HG03432 (cell line): ENCODE measurements around the gene TMEM139.
A peak's percentile ranks its signal among the peaks of the same experiment; 100 is the strongest.

Experiments used
- ATAC-seq: cut with Tn5 transposase; IDR thresholded peaks from one replicate; pipeline ENCODE4 v1.9.1; 2021; ENCODE audit warnings: mild to moderate bottlenecking, moderate library complexity; ENCODE audit not compliant: unreplicated experiment

TMEM139 gene

DNA sequence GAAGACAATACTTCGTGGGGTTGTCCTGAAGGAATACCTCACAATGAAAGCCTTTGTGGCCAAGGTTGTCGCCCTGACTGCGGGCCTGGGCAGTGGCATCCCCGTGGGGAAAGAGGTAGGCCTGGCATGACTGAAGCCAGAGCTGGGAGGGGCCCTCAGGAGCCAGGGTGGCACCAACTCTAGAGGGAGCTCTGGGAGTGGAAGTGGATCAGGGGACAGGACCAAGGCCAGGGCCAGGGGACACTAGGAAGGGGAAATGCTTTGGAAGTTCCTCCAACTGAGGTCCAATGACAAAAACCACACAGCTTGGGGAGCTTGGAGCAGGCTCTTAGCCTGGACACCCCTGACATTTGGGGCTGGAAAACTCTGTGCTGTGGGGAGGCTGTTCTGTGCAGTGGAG, 37.0 kb downstream of the TMEM139 start:
- no peak for ATAC-seq

DNA sequence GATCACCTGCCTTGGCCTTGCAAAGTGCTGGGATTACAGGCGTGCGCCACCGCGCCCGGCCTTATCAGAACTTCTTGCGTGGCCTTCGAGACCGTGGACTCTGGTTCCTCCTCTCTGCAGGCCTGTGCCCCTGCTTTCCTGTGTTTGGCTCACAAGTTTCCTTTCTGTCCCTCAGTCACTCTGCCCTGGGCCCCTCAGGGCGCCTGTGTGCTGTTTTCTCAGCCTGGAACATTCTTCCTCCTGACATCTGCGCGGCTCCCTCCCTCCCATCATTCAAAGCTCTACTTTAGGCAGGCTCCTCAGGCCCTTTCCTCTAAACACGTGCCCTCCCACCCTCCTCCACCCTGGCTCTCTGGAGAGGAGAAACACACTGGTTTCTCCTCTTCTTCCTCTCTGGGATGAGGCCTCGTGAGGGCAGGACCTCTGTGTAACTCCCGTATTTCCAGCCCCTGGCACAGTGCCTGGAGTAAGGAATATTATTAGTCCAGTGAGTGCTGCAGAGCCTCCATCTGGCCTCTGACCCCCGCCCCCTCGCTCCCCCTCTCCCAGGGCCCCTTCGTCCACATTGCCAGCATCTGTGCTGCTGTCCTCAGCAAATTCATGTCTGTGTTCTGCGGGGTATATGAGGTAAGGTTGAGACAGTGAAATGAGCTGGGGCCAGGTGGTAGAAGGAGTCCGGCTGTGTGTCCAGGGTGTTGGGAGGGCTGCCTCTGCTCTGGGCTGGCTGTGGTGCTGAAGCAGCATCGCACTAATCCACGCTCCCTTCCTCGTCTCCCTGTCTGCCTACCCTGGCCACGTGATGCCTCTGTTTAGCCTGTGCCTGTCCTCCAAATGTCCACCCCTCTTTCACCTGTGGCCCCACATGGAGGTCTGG, 38.2 kb downstream of the TMEM139 start:
- ATAC-seq, result no peak

DNA sequence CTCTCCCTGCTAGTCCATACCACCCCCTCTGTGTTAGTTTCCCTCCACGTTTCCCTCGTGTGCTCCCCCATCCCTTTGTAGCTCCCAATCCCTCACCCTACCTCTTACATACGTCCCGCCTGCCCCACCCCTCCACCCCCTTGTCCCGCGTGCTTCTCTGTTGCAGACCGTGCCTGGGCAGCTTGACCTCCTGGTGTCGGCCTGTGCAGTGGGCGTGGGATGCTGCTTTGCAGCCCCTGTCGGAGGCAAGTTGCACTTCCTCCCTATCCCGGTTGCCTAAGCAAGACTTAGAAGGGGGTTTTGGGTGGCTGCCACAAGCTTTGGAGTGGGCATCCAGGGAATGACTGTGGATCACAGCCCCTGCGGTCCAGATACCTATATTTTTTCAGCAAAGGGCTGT, 38.9 kb downstream of the TMEM139 start:
- ATAC-seq, result no peak

DNA sequence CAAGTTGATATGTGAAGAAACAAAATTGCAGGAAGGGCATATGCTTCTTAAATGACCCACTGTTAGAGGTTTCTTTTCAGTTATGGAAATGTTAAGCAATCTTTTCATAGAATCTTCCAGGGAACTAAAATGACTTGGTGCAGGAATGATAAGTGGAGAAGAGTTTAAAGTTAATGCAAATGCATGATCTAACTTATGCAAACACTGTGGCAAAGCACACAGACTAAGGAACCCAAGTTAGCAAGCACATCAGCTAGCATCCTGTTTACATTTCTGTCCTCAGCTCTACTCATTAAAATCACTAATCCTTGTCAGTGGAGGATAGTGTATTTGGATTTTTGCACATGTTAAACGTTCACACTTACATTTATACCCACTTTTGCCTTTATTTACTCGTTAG, 40.5 kb downstream of the TMEM139 start:
- ATAC-seq, result peak; percentile 59

DNA sequence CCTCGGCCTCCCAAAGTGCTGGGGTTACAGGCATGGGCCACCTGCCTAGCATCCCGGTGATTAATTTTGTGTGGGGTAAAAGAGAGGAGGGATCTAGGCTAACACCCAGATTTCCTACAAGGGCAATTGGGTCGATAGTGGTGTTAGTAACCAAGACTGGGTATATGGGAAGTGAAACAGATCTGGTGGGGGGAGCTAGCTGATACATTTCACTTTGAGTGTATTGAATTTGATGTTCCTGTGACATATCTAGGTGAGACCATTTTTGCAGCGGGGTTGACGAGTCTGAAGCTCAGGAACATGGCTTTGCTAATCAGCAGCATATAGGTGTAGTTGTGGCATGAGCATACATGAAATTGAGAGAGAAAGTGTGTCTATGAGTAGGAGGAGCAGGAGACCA, 43.1 kb downstream of the TMEM139 start:
- ATAC-seq, result peak; percentile 59

DNA sequence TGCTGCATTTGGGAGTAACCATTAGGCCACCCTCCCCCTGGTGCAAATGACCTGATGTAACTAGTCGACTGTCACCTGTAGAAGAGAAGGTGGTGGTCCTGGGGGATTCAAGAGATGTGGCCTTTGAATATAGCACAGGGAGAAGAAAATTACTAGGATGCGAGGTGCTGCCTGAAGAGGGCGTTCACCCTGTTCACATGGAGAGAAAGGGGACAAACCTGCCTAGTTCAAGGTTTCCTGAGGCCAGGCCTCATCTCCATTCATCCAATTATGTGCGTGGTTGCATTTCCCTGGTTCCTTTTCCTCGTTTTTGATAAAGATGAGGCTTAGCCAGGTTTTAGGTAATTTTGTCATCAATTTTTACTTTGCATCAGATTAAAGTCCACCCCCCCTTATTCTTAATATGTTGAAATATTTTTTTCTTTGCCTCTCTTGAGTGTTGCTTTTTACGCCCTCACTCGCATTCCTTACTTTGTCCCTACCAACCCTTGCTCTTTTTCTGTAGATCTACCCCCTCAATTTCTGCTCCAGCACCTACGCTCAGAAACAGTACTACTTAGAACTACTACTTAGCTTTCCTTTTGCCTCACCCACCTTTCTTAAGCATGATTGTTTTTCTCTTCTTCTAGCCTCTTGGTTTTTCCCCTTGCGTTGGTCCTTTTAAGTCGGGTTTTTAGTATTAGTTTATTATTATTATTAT, 44.9 kb downstream of the TMEM139 start:
- no peak for ATAC-seq

DNA sequence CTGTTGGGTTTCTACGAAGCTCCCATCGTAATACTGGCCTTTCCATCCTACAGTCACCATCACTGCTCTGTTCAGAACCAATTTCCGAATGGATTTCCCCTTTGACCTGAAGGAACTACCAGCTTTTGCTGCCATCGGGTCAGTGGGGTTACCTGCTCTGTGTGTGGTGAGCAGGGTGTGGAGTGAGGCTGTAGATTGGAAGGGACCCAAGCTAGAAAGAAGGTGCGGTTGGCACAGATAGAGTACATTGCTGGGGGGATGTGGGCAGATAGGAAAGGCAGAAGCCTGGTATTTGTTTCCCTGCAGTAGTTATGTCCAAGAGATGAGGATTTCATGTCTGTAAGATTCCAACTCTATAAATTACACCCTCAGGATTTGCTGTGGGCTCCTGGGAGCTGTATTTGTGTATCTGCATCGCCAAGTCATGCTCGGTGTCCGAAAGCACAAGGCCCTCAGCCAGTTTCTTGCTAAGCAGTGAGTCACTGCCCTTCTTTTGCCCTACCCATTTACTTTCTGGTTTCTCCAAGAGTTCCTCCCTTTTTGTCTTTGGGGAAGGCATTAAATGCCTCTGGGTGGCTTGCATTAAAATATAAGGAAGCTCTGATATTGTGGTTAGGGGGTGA, 46.5 kb downstream of the TMEM139 start:
- no peak for ATAC-seq

DNA sequence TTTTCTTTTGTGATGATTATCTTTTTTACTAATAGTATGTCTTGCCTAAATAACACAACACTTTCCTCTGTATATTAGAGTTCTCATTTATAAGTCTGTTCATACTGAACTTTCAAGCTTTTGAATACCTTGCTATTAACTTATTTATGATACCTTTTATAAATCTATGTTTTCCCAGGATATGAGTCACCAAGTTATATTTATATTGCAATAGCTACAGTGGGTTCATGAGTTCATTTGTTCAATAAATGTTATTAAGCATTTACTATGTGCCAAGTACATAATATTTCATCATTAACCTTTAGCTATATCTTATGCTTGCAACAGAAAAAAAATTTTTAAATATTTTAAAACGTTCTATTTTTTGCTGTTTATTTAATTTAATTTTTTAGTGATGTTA, 49.5 kb downstream of the TMEM139 start:
- ATAC-seq, result no peak

DNA sequence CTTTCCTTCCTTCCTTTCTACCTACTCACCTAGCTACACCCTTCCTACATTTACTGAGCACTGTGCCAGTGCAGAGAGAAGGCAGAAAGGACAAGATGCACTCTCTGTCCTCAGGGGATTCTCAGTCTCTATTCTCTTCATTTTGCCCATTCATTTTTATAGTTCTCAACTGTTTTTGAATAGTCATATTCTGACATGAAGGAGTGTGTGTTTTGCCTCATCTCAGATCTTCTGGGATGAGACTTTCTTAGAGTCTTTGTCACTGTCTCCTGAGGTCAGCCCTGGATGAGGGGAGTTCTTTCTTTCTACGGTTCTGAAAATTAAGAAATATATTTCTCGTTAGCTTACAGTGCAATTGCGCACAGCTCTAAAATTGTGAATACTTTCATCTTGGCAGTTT, 52.5 kb downstream of the TMEM139 start:
- no peak for ATAC-seq
